Activated gamma-delta T cell treated with Interleukin-2 at 50 U/mL for 16 hours (primary cell): ENCODE data around the gene SEC31A.
"Not testable (repeated sequence)": the region's sequence is repeated elsewhere in the genome, so short reads cannot be mapped to it uniquely, and the experiment has no call there.

Experiments used
- DNase-seq: peaks from one replicate; pipeline ENCODE4 v3.0.0-alpha.2; 2020

Gene SEC31A, protein sequence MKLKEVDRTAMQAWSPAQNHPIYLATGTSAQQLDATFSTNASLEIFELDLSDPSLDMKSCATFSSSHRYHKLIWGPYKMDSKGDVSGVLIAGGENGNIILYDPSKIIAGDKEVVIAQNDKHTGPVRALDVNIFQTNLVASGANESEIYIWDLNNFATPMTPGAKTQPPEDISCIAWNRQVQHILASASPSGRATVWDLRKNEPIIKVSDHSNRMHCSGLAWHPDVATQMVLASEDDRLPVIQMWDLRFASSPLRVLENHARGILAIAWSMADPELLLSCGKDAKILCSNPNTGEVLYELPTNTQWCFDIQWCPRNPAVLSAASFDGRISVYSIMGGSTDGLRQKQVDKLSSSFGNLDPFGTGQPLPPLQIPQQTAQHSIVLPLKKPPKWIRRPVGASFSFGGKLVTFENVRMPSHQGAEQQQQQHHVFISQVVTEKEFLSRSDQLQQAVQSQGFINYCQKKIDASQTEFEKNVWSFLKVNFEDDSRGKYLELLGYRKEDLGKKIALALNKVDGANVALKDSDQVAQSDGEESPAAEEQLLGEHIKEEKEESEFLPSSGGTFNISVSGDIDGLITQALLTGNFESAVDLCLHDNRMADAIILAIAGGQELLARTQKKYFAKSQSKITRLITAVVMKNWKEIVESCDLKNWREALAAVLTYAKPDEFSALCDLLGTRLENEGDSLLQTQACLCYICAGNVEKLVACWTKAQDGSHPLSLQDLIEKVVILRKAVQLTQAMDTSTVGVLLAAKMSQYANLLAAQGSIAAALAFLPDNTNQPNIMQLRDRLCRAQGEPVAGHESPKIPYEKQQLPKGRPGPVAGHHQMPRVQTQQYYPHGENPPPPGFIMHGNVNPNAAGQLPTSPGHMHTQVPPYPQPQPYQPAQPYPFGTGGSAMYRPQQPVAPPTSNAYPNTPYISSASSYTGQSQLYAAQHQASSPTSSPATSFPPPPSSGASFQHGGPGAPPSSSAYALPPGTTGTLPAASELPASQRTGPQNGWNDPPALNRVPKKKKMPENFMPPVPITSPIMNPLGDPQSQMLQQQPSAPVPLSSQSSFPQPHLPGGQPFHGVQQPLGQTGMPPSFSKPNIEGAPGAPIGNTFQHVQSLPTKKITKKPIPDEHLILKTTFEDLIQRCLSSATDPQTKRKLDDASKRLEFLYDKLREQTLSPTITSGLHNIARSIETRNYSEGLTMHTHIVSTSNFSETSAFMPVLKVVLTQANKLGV

GRCh38 chr4:82890901-82891706 is at the start of gene SEC31A:
TSS of gene SEC31A (minus strand) at chr4:82891153. CDS start at chr4:82881936, 9,217 bp downstream.
- DNase-seq, result peak; percentile 97

DNA sequence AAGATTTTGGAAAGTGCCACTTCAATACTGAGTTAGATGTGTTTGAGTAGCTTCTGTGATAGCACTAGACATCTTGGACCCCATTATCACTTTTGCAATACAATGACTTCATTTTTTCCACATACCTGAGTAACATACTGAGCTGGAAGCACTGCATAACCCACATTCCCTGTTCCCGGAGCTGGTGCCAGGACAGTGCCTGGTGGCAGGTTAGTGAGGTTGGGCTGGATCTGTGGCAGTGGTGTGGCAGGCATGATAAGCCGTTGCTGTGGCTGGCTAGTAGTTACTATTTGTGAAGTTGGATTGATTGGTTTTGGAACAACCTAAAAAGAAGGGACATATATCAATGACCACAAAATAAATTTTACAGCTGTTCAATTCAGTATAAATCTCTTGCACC is 48.5 kb upstream of the SEC31A start:
- DNase-seq, result no peak

DNA sequence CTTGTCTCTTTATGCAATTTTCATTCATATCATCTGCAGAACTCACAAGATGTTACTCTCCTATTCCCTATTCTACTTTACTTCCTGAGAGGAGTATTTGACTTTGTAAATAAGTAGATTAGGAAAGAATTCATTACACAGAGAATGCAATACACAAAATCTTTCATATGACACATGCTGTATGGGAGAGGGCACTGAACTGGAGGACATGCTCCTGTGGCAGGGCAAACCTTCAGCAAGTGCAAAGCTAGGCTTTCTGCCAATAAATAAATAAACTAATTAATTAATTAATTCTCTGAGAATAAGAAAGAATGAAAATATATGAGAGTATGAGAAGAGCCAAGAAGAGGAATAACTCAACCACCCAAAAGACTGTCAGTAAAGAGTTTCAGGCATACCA is 43.5 kb upstream of the SEC31A start:
- no peak for DNase-seq

DNA sequence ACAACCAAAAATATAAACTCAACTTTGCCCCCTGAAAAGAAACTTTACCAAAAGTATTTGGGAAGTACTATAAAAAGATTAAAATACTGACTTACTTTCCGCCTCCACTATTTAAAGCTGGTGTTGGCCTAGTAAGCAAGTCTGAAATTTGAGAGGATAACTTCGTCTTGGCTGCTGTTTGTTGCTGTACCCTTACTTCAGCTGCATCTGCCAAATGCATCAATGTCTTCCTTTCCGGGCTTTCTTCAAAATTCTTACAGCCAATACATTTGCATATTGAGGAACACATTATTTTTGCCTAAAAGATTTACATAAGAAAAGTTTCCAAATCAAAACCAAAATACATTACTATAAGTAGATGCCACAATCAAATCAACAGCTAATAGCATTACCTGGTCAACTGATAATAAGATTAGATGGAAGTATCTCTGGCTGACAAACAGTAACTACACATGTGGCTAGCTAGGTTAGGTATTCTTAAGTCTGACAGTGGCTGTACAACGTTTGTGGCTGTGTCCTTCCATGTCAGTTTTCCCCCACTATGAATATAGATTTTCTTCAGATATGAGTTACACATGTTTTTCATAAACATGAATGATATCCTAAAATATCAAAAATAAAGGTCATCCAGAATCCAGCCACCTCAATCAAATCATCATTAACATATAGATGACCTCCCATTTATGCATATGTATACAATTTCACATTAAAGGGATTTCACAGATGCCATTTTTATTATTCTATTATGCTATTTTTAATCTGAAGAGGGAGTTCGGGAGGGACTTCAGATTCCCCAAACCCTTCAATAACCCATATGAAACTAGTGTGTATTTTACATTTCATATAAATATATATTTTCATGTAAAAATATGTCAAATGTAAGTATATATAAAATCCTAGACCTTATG is 40.1 kb upstream of the SEC31A start:
- DNase-seq, result no peak

- no peak for DNase-seq
Observed at GRCh38 chr4:82921795-82922194, 30.8 kb upstream of the SEC31A start.

DNA sequence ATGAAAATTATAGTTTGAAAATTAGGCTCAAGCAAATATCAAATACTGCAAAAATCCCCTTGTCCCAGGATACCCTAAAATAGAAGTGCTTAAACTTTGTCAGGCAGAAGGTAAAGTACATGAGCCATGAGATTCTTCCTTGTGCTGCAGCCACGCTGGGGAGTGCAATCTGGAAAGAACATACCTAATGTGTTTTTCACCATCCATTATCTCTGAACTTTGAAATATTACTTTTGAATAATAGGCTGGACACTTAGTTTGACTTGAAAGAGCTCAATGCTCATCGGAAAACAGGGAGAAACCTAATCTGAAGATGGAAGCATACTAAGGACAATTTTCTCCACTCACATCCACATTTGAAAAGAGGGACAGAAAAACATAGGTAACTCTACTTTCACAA is 28.4 kb upstream of the SEC31A start:
- no peak for DNase-seq

DNA sequence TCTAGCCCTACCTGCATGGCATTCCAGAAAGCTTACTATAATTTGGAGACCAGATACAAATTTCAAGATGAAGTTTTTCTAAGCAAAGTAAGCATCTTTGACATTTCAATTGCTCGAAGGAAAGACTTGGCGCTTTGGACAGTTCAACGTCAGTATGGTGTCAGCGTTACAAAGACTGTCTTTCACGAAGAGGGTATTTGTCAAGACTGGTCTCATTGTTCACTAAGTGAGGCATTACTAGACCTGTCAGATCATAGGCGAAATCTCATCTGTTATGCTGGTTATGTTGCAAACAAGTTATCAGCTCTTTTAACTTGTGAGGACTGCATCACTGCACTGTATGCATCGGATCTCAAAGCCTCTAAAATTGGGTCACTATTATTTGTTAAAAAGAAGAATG is 27.1 kb upstream of the SEC31A start:
- no peak for DNase-seq

DNA sequence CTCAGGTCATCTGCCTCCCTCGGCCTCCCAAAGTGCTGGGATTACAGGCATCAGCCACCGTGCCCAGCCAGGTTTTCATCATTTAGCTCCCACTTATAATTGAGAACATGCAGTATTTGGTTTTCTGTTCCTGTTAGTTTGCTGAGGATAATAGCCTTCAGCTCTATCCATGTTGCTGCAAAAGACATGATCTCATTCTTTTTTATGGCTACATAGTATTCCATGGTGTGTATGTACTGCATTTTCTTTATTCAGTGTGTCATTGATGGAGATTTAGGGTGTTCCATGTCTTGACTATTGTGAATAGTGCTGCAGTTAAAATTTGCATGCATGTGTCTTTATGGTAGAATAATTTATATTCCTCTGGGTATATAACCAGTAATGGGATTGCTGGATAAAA is 23.0 kb upstream of the SEC31A start:
- DNase-seq, result not testable (repeated sequence)

DNA sequence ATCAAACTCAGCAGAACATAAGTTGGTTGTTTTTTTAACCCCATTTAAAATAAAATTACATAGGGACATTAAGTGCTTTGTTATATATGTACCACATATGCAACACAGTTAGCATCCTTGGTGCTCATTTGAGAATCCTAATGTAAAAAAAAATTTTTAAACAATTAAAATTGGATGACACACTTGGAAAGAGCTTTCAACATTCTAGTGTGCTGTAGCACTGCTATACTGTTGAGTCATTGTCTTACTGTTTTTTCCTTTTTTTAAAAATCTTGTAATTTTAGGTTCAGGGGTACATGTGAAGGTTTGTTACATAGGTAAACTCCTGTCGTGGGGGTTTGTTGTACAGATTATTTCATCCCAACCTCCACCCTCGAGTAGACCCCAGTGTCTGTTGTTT is 22.4 kb upstream of the SEC31A start:
- DNase-seq, result no peak

- no peak for DNase-seq
Observed at GRCh38 chr4:82909326-82909725, 18.4 kb upstream of the SEC31A start.

GRCh38 chr4:82906469-82906868 is 15.5 kb upstream of the SEC31A start:
- DNase-seq, result no peak

GRCh38 chr4:82905205-82905604 is 14.3 kb upstream of the SEC31A start:
- DNase-seq, result no peak

DNA sequence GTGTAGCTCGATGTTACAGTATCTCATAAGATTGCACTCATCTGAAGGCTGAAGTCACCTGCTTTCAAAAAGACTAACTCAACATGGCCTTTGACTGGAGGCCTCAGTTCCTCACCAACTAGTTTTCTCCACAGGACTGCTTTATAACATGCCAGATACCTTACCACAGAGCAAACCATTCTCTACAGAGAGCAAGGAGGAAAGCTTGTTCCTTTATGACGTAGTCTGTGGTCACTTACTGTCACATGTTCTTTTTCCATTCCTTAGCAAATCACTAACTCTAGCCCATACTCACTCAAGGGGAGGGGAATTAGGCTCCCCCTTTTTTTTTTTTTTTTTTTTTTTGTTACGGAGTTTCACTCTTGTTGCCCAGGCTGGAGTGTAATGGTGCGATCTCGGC is 12.8 kb upstream of the SEC31A start:
- DNase-seq, result no peak

GRCh38 chr4:82901183-82901718 is 10.3 kb upstream of the SEC31A start:
- DNase-seq, result no peak

DNA sequence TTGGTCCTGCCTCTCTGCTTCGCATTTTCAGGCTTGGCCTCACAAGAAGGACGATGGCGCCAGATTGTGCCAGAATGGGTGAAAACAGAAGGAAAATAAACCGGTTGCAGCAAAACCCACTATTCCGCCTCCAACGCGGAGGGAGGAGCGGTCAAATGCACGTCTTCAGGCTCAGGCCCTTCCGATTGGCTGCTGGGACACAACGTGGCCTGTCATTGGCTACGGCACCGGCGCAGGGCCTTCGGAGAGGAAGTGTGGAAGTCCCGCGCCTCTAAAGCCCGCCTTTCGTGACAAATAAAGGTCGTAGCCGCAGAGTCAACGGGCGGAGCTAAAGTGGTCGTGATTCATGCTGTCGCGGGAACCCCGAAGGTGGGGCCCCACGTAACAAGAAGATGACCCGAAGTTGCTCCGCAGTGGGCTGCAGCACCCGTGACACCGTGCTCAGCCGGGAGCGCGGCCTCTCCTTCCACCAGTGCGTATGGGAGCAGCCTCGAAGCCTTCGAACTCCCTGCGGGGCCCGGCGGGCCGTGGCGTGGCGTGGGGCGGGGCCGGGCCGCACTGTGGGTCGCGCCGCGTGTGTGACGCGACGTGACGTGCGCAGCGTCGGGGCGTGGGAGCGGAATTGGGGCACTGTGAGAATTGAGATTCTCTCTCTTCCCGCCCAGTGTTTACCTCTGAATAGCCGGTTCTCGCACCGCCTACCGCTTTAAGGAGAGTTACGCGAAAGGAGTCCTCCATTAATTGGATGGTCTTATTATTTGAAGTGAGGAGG is 9.6 kb upstream of the SEC31A start, which contains the start of gene THAP9:
TSS of gene THAP9 (plus strand) at position 325 of the 772 bp plus-strand sequence. CDS start at position 393, 68 bp downstream.
- peak; percentile 96 for DNase-seq

GRCh38 chr4:82900066-82900410 is 9.1 kb upstream of the SEC31A start:
- DNase-seq, result no peak

DNA sequence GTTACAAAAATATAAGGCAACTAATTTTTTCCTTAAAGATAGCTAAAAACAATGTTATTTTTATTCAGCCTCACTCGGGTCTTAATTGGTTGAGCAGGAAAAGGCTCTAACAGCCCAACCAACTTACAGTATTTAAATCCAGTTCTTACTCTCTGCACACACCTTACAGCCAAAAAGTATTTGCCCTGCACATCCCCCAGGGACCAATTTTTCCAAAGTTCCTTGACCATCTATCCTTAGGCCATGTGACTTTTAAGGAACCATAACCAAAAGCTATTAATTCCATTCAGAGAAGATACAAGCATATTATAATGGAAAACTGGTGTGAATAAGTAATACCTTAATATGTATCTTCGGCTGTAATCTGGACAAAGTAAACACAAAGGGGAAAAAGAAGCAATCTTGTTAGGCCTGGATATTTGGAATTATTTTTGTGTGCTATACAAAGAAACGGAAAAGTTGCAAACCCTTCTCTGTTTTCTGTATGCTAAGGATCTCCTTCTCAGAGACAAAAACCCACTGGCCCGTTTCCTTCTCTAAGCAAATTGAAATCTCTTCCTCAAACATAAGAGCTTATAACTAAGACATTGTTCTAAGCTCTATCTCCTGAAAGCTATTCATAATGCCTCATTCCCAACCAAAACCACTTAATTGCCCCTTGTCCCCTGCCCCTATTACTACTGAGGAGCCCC is 8.6 kb upstream of the SEC31A start:
- no peak for DNase-seq

DNA sequence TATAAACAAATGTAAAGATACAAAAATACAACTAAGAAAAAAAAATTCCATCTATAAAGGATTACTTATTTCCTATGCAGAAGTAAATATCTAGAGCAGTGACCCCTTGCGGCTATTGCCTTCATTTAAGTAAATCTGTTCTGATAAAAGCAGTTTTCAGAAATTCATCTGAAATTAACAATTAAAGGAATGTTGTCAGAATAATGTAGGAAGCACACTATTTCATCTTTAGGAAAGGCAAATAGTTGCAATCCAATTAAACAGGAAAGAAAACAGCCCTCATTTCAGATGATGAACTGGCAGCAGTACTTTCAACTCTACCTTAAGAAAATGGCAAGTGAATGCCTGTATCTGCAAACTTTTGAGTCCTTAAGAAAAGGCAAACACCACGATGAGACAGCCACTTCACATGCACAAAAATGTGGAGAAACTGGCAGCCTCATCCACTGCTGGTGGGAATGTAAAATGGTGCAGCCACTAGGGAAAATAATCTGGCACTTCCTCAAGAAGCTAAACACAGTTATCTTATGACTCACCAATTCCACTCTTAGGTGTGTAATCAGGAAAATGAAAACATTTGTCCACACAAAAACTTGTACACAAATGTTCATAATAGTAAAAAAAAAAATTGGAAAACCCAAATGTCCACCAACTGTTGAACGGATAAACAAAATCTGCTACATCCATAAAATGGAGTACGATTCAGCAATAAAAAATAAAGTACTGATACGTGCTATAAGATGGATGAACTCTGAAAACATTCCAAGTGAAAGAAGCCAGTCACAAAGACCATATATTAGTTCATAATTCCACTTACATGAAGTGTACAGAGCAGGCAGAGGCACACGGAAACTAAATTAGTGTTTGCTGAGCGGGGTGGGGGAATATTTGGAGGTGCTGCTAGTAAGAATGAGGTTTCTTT is 7.6 kb upstream of the SEC31A start:
- no peak for DNase-seq
